Gastroesophageal sphincter (tissue), 3 donors: Measurements from ENCODE around the gene CAMKK1.

Experiments used
- CTCF ChIP-seq, 4 experiments: fragments of 200-600 bp in 2 of 4; fragments of 450-650 bp in 2 of 4; sonication (generic) in 1 of 4; IDR thresholded peaks; one replicate each; pipeline ENCODE4 v1.5.1; 2017 to 2019; ENCODE audit warnings: antibody characterized with exemption in 4 of 4, mild to moderate bottlenecking in 2 of 4, moderate library complexity in 2 of 4
- EP300 ChIP-seq: sonication (generic); formaldehyde crosslinking; IDR thresholded peaks from one replicate; pipeline ENCODE4 v1.6.1; 2017; ENCODE audit warnings: antibody characterized with exemption, mild to moderate bottlenecking
- POLR2A ChIP-seq, 2 donors: fragments of 450-650 bp; IDR thresholded peaks; one replicate each; pipeline ENCODE4 v1.6.1; 2017; ENCODE audit warnings: antibody characterized with exemption in 2 of 2, mild to moderate bottlenecking in 2 of 2, moderate library complexity in 1 of 2
- POLR2AphosphoS5 ChIP-seq: sonication (generic); formaldehyde crosslinking; IDR thresholded peaks from one replicate; pipeline ENCODE4 v1.6.1; 2017; ENCODE audit warnings: antibody characterized with exemption

GRCh38 chr17:3867106-3867505 lies 25.7 kb downstream of the CAMKK1 start:
- TF ChIP-seq CTCF (IDR thresholded peaks at IDR 0.05) (no peak), POLR2AphosphoS5 (no peak), POLR2A (IDR thresholded peaks at IDR 0.05) (no peak), EP300 (no peak)
